ENCODE results near the gene HOXB4.

DNA sequence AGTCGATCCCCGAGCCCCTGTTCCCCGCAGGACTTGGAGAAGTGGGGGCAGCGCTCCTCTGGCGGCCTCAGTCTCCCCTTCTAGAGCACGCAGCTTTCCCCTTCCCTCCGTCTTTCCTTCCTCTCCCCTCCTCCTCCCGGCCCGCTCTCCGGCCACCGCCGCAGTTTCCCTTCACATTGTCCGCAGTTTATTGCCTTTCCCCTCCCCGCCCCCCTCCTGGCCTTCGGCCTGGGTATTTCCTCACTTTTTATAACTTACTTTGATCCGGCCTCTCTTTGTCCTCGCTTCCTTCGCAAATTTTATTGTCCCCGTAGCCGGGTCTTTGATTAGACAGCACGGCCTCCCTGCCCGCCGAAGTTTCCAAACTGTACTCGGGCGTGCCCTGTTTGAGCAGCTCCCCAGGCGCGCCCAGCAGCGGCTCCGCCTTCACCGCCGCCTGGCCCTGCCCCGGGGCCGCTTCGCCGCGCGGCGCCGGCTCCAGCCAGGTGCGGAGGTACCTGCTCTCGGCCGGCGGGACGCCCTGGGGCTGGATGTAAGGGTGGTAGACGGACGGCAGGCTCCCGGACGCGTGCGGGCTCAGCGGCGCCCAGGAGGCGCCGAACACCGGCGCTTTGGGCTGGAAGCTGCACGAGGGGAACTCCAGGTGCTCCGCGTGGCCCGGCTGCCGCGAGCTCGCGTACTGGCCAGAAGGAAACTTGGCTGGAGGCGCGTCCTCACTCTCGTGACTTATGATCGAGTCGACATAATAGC lies 47.5 kb upstream of the HOXB4 start:
- TF ChIP-seq, protein P1, sequence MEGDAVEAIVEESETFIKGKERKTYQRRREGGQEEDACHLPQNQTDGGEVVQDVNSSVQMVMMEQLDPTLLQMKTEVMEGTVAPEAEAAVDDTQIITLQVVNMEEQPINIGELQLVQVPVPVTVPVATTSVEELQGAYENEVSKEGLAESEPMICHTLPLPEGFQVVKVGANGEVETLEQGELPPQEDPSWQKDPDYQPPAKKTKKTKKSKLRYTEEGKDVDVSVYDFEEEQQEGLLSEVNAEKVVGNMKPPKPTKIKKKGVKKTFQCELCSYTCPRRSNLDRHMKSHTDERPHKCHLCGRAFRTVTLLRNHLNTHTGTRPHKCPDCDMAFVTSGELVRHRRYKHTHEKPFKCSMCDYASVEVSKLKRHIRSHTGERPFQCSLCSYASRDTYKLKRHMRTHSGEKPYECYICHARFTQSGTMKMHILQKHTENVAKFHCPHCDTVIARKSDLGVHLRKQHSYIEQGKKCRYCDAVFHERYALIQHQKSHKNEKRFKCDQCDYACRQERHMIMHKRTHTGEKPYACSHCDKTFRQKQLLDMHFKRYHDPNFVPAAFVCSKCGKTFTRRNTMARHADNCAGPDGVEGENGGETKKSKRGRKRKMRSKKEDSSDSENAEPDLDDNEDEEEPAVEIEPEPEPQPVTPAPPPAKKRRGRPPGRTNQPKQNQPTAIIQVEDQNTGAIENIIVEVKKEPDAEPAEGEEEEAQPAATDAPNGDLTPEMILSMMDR (IDR thresholded peaks at IDR 0.05): no peak
- TF ChIP-seq POLR2A (IDR thresholded peaks at IDR 0.05): no peak
